Esophagus (tissue), 2 donors: ENCODE measurements around the gene FNBP1L. TPM values are rescaled to one million over a fixed set of nuclear protein-coding genes. Genes with fewer than 3 reads are reported as not detected.

Source experiments
- H3K27ac ChIP-seq, 2 donors: one replicate each; pipeline ENCODE4 v1.5.1; 2013; ENCODE audit warnings: low read depth in 2 of 2, mild to moderate bottlenecking in 2 of 2, inconsistent platforms in 1 of 2, low read length in 1 of 2, moderate library complexity in 1 of 2
- H3K27me3 ChIP-seq, 2 donors: one replicate each; pipeline ENCODE4 v1.6.1; 2013; ENCODE audit warnings: low read length in 2 of 2, control low read depth in 1 of 2, mild to moderate bottlenecking in 1 of 2; ENCODE audit not compliant: insufficient read depth in 2 of 2, control insufficient read depth in 1 of 2
- H3K36me3 ChIP-seq, 2 donors: one replicate each; pipeline ENCODE4 v1.6.1; 2013; ENCODE audit warnings: low read length in 1 of 2; ENCODE audit not compliant: control insufficient read depth in 2 of 2, insufficient read depth in 2 of 2
- H3K4me1 ChIP-seq, 2 donors: one replicate each; pipeline ENCODE4 v1.6.1; 2013; ENCODE audit warnings: low read length in 1 of 2; ENCODE audit not compliant: control insufficient read depth in 2 of 2, insufficient read depth in 2 of 2
- H3K4me3 ChIP-seq, 2 donors: one replicate each; pipeline ENCODE4 v1.5.1; 2013; ENCODE audit warnings: low read length in 2 of 2, mild to moderate bottlenecking in 2 of 2, low read depth in 1 of 2, moderate library complexity in 1 of 2
- H3K9me3 ChIP-seq, 2 donors: one replicate each; pipeline ENCODE4 v1.6.1; 2013; ENCODE audit warnings: mild to moderate bottlenecking in 2 of 2, low read depth in 1 of 2, low read length in 1 of 2, moderate library complexity in 1 of 2; ENCODE audit not compliant: control insufficient read depth in 2 of 2, insufficient read depth in 1 of 2
- WGBS, 2 donors: extraction: QIAGEN DNeasy Blood & Tissue Kit; methylation state at CpG; one replicate each; pipeline ENCODE4 v1.1.7; 2013; 5-methylcytosine and 5-hydroxymethylcytosine counted together
- polyA plus RNA-seq, 2 donors: library from polyadenylated mRNA; stranded (reverse); fragments of 200-250 nt; gene quantifications; one replicate each; pipeline ENCODE4 v1.2.3, GENCODE V29; 2013
- donor health status: healthy with polysubstance abuse.
- donor health status: Bipolar disorder and iron deficiency.

Gene FNBP1L
- polyA plus RNA-seq, 2 donors, result 4.7 to 7.9 TPM

GRCh38 chr1:93441589-93441988, 6.3 kb upstream of the FNBP1L start:
- H3K9me3 ChIP-seq, result no peaks in the 10 kb centered on the region
- no peaks in the 10 kb centered on the region for H3K4me1 ChIP-seq
- H3K27ac ChIP-seq, result no peak overlapping the region
- H3K36me3 ChIP-seq, result no peaks in the 10 kb centered on the region
- no peak overlapping the region for H3K4me3 ChIP-seq
- no peaks in the 10 kb centered on the region for H3K27me3 ChIP-seq

- 49 to 66% methylated on average over 11 of the region's 11 CpGs for WGBS, 2 donors
Observed at GRCh38 chr1:93442008-93442666, 5.8 kb upstream of the FNBP1L start.

DNA sequence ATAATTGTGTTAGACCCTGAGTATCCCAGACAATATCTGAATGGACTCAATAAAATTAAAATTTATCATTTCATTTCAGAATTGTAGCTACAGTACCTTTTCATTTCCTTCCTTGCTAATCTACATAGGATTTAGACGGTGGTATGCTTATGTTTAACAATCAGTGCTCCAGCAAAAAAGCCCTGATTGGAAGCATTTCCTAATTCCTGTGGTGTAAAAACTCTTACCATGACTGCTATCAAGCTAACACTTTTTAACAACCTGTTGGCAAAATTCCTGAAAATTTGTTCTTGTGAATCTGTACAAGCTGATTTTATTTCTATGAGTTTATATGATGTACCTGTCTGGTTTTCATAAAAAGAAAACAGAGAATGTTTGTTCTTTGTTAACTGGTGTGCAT, 5.2 kb upstream of the FNBP1L start:
- Histone ChIP-seq H3K27me3 (no peaks in the 10 kb centered on the region), H3K27ac (no peak overlapping the region), H3K4me3 (no peak overlapping the region), H3K9me3 (no peaks in the 10 kb centered on the region), H3K4me1 (no peaks in the 10 kb centered on the region), H3K36me3 (no peaks in the 10 kb centered on the region)
- 57 to 59% methylated on average over 1 of the region's 1 CpG for WGBS, 2 donors

More at GRCh38 chr1:93442008-93442666, 5.8 kb upstream of the FNBP1L start:
- Histone ChIP-seq H3K4me3 (no peak overlapping the region), H3K27ac (no peak overlapping the region), H3K9me3 (no peaks in the 10 kb centered on the region), H3K4me1 (no peaks in the 10 kb centered on the region), H3K36me3 (no peaks in the 10 kb centered on the region), H3K27me3 (no peaks in the 10 kb centered on the region)

GRCh38 chr1:93443454-93443853, 4.5 kb upstream of the FNBP1L start:
- Histone ChIP-seq H3K4me3 (no peak overlapping the region), H3K36me3 (no peaks in the 10 kb centered on the region), H3K9me3 (no peaks in the 10 kb centered on the region), H3K4me1 (no peaks in the 10 kb centered on the region), H3K27me3 (no peaks in the 10 kb centered on the region), H3K27ac (no peak overlapping the region)

DNA sequence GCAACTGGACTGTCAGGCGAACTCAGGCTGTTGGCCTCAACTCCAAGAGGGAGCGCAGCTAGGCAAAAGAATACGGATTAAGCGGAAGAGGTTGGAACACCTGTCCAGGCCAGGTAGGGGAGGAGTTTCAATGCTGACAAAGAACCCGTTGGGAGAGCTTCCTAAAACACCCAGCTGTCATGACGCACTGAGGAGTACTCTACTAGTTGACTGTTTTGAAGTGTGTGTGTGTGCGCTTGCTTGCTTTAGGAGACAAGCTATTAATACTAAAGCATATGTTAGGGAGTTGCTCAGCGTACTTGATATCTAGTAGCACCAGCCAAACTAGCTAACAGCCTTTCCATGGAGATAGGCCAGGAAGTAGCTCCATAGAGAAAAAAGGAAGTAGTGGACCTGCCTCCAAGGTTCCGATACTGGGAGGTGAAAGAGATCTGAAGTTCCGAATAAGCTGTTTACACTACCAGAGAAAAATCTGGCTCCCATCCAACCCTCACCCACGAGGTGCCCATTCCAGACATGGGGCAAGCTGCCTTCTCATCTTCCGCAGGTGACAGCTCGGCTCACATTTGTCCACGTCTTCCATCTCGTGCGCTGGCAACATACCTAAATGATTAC, 974 bp upstream of the FNBP1L start:
- H3K27ac ChIP-seq, result peak overlapping the region; percentile 94 to 96
- peak overlapping the region; percentile 22 to 60 for H3K4me3 ChIP-seq
- WGBS, 2 donors, result 20 to 25% methylated on average over 16 of the region's 16 CpGs
- H3K4me1 ChIP-seq, result no peaks in the 10 kb centered on the region
- no peaks in the 10 kb centered on the region for H3K9me3 ChIP-seq
- H3K27me3 ChIP-seq, result no peaks in the 10 kb centered on the region
- H3K36me3 ChIP-seq, result no peaks in the 10 kb centered on the region

DNA sequence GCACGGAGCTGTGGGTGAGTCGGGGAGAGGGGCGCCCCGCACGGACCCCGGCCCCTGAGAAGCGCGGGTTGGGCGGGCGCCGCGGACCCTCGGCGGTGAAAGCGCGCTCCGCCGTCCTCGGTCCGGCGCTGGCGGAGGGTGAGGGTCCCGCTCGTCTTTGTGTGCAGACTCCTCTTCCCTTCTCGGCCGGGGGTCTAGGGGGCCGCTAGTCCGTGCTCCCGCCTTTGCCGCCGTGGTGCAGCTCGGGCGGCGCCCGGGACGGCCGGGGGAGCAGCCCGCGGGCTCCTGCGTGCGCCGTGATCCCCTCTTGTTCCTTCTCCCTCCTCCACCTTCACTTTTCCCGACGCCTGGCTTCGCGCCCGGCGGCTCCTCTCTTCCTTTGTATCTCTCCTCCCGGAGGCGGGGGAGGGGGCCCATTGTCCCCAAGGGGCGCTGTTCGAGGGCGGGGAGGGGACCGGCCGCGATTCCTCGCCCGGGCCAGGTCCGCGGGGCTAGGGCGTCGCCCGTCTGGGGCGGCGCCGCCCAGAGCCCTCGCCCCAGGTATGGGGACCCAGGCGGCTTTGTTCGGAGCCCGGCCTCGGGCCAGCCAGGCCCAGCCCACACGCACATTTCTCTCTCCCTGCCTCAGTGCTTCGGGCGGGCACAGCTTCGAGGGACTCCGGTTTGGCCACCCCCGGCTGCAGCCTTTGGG, 519 bp downstream of the FNBP1L start:
- Histone ChIP-seq H3K36me3 (no peaks in the 10 kb centered on the region), H3K27me3 (no peaks in the 10 kb centered on the region), H3K4me1 (no peaks in the 10 kb centered on the region), H3K27ac (peak overlapping the region; percentile 94 to 96), H3K9me3 (no peaks in the 10 kb centered on the region), H3K4me3 (peak overlapping the region; percentile 60 to 92)
- WGBS, 2 donors, result 0 to 1% methylated on average over 52 to 77 of the region's 77 CpGs

GRCh38 chr1:93448983-93449804, 1.3 kb downstream of the FNBP1L start:
- Histone ChIP-seq H3K36me3 (no peaks in the 10 kb centered on the region), H3K4me1 (no peaks in the 10 kb centered on the region), H3K4me3 (peak overlapping the region; percentile 60 to 92), H3K9me3 (no peaks in the 10 kb centered on the region), H3K27me3 (no peaks in the 10 kb centered on the region), H3K27ac (peak overlapping the region; percentile 94 to 96)
- WGBS, 2 donors, result 2% methylated on average over 27 of the region's 27 CpGs

GRCh38 chr1:93450321-93450720, 2.4 kb downstream of the FNBP1L start:
- H3K27me3 ChIP-seq, result no peaks in the 10 kb centered on the region
- WGBS, 2 donors, result 63 to 68% methylated on average over 1 of the region's 1 CpG

DNA sequence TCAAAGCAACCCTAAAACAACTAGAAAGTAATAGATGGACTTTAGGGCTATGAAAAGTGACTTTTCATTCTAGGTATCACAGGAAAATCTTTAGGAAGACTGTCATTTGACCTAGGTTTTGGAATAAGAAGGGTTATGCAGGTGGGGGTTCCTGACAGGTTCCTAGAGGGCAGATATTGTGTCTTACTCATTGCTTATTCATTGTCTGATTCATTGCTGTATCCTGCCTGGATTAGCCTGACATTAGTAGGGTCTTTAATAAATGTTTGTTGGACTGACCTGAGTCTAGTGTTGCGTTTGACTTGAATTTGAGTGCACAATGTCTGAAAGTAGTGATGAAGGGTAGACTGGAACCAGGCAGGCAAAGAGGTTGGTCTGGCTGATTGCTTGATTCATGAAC, 6.0 kb downstream of the FNBP1L start:
- WGBS, 2 donors, result 54 to 68% methylated on average over 1 of the region's 1 CpG
- Histone ChIP-seq H3K27ac (no peak overlapping the region), H3K27me3 (no peaks in the 10 kb centered on the region), H3K36me3 (no peaks in the 10 kb centered on the region), H3K4me1 (no peaks in the 10 kb centered on the region), H3K9me3 (no peaks in the 10 kb centered on the region), H3K4me3 (no peak overlapping the region)

More at GRCh38 chr1:93450321-93450720, 2.4 kb downstream of the FNBP1L start:
- H3K4me1 ChIP-seq, result no peaks in the 10 kb centered on the region
- no peak overlapping the region for H3K27ac ChIP-seq
- H3K4me3 ChIP-seq, result no peak overlapping the region
- no peaks in the 10 kb centered on the region for H3K36me3 ChIP-seq
- H3K9me3 ChIP-seq, result no peaks in the 10 kb centered on the region
